GM18499 (cell line): ENCODE measurements around the gene TOGARAM1.

ENCODE experiments used
- ATAC-seq: cut with Tn5 transposase; IDR thresholded peaks from one replicate; pipeline ENCODE4 v1.9.1; 2021; ENCODE audit warnings: moderate number of reproducible peaks; ENCODE audit not compliant: insufficient read depth, unreplicated experiment

The TOGARAM1 gene

DNA sequence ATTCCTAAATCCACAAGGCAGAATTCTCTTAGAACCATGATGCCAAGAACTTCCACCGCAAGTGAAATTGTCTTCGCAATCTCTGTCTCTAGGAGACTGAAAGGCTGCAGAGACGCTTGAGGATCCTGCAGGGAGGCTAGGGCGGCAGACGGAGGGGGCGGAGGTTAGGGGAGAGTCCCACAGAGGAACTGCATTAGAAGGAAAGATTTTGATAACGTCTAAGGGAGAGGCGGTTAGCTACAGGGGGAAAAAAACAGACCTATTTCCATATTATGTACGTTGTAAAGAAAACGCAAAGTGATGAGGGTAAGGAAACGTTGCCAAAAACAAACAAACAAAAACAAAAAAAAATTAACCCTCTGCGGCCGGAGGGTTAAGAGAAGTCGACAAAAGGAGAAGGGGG, 838 bp upstream of the TOGARAM1 start:
- no peak for ATAC-seq

GRCh38 chr14:44962334-44963043, 499 bp downstream of the TOGARAM1 start:
- ATAC-seq: peak; percentile 15

DNA sequence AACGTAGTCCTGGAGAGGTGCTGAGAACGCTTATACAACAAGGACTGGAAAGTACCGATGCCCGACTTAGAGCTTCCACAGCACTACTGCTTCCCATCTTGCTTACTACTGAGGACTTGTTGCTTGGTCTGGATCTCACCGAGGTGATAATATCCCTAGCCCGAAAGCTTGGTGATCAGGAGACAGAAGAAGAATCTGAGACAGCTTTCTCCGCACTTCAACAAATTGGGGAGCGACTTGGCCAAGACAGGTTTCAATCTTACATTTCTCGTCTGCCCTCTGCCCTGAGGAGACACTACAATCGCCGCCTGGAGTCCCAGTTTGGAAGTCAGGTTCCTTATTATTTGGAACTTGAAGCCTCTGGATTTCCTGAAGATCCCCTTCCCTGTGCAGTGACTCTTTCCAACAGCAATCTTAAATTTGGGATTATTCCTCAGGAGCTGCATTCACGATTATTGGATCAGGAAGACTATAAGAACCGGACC, 1.1 kb downstream of the TOGARAM1 start:
- ATAC-seq: no peak

GRCh38 chr14:44963775-44964380, 1.9 kb downstream of the TOGARAM1 start:
- ATAC-seq: no peak

DNA sequence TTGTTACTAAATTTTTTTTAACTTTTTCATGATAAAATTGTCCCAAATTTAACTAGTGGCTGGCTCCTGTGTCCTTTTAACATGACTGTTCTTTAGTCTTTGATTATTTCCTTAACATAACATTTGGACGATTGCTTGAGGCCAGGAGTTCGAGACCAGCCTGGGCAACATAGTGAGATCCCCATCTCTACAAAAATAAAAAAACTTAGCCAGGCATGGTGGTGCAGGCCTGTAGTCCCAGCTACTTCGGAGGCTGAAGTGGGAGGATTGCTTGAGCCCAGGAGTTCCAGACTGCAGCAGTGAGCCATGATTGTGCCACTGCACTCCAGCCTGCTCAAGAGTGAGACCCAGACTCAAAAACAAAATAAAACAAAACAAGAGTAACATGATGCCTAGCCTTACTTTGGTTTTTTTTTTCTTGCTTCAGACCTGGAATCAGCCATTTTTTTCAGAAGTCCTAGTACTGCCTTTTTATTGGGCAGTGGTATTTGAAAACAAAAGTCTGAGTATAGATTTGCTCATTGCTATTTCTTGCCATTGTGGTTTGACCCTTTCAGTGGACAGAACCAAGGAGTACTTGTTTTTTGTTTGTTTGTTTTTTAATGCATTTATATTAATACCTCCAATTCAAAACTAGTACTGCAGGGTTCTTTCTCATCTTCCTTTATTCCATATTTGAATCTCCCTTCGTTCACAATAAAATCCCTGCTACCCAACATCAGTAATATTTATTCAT, 4.8 kb downstream of the TOGARAM1 start:
- ATAC-seq: no peak

DNA sequence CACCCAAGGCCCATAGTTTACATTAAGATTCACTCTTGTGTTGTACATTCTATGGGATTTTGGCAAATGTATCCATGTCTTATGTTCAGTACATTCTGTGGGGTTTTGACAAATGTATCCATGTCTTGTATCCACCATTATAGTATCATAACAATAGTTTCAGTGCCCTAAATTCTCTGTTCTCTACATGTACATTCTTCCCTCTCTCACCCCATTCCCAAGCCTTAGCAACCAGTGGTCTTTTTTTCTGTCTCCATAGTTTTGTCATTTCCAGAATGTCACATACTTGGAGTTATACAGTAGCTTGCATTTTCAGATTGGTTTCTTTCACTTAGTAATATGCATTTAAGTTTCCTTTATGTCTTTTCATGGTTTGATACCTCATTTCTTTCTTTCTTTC, 6.7 kb downstream of the TOGARAM1 start:
- ATAC-seq: no peak

- no peak for ATAC-seq
Measured at GRCh38 chr14:44970907-44971306, 8.9 kb downstream of the TOGARAM1 start.

- no peak for ATAC-seq
Measured at GRCh38 chr14:44971459-44971858, 9.5 kb downstream of the TOGARAM1 start.

DNA sequence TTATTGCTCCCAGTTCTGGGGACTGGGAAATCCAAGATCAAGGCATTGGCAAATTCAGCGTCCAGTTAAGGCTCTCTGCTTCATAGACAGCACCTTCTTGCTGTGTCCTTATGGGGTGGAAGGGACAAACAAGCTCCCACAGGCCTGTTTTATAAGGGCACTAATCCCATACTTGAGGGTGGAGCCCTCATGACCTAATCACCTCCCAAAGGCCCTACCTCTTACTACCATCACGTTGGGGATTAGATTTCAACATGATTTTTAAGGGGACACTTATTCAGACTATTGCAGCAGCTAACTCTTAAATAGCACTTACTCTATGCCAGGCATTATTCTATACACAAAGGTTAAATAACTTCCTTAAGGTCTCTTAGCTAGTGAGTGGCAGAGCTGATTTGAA, 17.3 kb downstream of the TOGARAM1 start:
- ATAC-seq: no peak

- ATAC-seq: no peak
Measured at GRCh38 chr14:44979740-44980356, 17.9 kb downstream of the TOGARAM1 start.

GRCh38 chr14:44981198-44981597, 19.2 kb downstream of the TOGARAM1 start:
- no peak for ATAC-seq

DNA sequence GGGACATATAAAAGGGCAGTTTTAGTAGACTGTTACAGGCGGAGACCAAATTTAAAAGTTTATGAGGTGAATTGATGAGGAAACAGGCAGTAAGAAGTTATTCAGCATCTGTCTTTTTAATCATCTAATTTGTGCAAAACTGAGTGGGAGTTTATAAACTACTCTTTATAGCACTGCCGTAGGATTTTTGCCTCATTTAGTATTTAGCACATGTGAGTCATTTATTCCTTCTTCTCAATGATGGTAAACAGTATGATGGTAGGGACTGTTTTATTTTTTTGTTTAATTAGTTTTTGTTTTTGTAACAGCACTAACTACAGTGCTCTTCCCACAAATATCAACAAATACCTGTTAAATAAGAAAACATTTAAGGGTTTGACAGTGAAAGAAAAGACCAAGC, 20.6 kb downstream of the TOGARAM1 start:
- ATAC-seq: no peak

- ATAC-seq: no peak
Measured at GRCh38 chr14:44988694-44989093, 26.7 kb downstream of the TOGARAM1 start.

DNA sequence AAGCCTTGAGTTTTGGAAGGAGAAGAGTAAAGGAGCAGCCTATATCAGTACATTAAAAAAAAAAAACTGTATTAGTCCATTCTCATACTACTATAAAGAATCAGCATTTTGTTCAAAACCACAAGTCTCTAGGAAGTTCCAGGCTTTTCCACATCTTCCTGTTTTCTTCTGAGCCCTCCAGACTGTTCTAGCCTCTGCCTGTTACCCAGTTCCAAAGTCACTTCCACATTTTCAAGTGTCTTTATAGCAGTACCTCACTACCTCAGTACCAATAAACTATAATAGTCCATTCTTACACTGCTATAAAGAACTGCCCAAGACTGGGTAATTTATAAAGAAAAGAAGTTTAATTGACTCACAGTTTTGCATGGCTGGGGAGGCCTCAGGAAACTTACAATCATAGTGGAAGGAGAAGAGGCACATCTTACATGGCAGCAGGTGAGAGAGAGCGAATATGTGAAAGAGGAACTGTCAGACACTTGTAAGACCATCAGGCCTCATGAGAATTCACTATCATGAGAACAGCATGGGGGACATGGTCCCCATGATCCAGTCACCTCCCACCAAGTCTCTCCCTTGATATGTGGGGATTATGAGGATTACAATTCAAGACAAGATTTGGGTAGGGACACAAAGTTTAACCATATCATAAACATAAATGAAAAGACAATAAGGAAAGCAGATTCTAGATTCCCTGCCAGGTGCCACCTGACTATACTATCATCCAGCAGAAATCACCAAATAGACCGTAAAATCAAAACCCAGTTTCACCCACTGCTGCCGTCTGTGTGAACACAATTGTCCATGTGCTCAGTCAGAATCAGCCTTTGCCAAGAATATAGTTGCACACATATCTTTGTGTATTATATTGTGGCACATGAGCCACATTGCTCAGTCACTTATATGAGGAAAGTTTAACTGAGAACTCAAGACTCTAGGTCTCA, 27.8 kb downstream of the TOGARAM1 start:
- no peak for ATAC-seq

GRCh38 chr14:44990533-44990932, 28.5 kb downstream of the TOGARAM1 start:
- ATAC-seq: no peak

- no peak for ATAC-seq
Measured at GRCh38 chr14:44995196-44995595, 33.2 kb downstream of the TOGARAM1 start.

- no peak for ATAC-seq
Measured at GRCh38 chr14:44995770-44996294, 33.8 kb downstream of the TOGARAM1 start.

DNA sequence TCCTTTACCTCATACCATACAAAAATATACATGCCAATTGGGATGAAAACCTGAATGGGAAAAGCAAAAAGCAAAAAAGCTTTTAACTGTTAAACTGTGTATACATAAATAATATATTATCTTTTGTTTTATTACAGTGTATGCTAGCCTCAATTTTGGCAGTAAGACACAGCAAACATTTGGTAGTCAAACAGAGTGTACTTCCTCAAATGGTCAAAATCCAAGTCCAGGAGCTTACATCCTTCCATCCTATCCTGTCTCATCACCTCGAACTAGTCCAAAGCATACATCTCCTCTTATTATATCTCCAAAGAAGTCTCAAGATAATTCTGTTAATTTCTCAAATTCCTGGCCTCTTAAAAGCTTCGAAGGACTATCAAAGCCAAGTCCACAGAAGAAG, 41.9 kb downstream of the TOGARAM1 start:
- ATAC-seq: no peak

- ATAC-seq: no peak
Measured at GRCh38 chr14:45015133-45015532, 53.1 kb downstream of the TOGARAM1 start.
